PFSK-1 (cell line): ENCODE measurements around the gene METTL24.

Source experiments
- POLR2AphosphoS5 ChIP-seq: IDR thresholded peaks from 2 replicates; pipeline ENCODE4 v1.6.1; 2012; ENCODE audit warnings: low read depth, mild to moderate bottlenecking, control low read depth, low read length, moderate library complexity
- REST ChIP-seq, 2 experiments: IDR thresholded peaks; 2 replicates each; pipeline versions ENCODE4 v1.6.1 to v1.8.0; 2011 to 2012; ENCODE audit warnings: low read depth in 2 of 2, low read length in 2 of 2, control low read depth in 1 of 2, inconsistent platforms in 1 of 2, mild to moderate bottlenecking in 1 of 2, moderate library complexity in 1 of 2; ENCODE audit not compliant: insufficient read depth in 1 of 2
- TAF1 ChIP-seq: IDR thresholded peaks from 2 replicates; pipeline ENCODE4 v1.6.1; 2012; ENCODE audit warnings: low read length, control low read depth, borderline replicate concordance; ENCODE audit not compliant: insufficient read depth

- no peak for TF ChIP-seq POLR2AphosphoS5
- no peak for TF ChIP-seq TAF1
- TF ChIP-seq REST (IDR thresholded peaks at IDR 0.05; ENCODE audit: insufficient read depth in 1 of 2, low read depth in 2 of 2, low read length in 2 of 2): no peak
Measured at GRCh38 chr6:110392727-110393126, 34.6 kb upstream of the METTL24 start.
